ENCODE data around the gene GPC1.

GPC1 gene

DNA sequence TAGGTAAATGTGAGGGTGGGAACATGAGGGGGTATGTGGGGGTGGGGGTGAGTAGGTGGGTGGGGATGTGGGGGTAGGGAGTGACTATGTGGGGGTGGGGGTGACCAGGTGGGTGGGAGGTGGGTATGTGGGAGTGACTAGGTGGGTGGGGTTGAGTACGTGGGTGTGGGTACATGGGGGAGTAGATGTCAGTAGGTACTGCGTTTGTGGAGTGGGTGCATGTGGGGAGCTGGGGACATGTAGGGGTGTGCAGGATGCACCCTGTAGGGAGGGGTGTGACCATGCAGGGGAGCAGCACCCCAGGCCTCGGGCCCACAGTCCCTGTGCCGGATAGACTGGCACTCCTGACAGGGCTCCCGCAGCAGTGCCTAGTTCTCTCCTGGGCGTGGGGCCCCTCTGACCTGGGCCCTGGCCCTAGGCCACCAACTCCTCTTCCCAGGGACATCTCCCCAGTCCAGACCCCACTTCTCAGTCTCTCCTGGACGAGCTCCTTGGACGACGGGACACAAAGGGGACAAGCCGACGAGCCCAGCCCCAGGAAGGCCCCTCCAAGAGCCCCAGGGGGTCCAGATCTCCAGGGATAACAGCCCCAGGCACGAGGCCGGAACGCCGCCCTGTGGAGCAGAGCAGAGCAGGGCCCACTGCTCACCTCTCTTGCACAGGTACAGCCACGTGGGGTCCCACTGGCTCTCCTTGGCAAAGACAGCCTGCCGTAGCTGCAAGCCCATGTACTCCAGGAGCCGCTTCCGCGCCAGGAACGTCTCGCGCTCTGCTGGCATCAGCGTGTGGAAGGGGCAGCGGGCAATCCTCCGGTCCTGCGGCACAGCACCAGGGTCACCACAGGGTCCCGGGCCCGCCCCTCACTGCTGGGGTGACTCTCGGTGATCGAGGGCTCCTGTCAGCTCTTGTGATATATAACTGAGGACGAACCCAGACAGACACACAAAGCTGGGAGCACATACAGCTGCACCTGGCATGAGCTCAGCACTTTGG is 64.1 kb downstream of the GPC1 start:
- DNase-seq (ENCODE audit: low read depth), result no peak
- TF ChIP-seq, protein P1, sequence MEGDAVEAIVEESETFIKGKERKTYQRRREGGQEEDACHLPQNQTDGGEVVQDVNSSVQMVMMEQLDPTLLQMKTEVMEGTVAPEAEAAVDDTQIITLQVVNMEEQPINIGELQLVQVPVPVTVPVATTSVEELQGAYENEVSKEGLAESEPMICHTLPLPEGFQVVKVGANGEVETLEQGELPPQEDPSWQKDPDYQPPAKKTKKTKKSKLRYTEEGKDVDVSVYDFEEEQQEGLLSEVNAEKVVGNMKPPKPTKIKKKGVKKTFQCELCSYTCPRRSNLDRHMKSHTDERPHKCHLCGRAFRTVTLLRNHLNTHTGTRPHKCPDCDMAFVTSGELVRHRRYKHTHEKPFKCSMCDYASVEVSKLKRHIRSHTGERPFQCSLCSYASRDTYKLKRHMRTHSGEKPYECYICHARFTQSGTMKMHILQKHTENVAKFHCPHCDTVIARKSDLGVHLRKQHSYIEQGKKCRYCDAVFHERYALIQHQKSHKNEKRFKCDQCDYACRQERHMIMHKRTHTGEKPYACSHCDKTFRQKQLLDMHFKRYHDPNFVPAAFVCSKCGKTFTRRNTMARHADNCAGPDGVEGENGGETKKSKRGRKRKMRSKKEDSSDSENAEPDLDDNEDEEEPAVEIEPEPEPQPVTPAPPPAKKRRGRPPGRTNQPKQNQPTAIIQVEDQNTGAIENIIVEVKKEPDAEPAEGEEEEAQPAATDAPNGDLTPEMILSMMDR (IDR thresholded peaks at IDR 0.05; ENCODE audit: low read depth, low read length, missing control alignments), result no peak
- no peak overlapping the region for H3K4me3 ChIP-seq (ENCODE audit: low read depth, low read length)

DNA sequence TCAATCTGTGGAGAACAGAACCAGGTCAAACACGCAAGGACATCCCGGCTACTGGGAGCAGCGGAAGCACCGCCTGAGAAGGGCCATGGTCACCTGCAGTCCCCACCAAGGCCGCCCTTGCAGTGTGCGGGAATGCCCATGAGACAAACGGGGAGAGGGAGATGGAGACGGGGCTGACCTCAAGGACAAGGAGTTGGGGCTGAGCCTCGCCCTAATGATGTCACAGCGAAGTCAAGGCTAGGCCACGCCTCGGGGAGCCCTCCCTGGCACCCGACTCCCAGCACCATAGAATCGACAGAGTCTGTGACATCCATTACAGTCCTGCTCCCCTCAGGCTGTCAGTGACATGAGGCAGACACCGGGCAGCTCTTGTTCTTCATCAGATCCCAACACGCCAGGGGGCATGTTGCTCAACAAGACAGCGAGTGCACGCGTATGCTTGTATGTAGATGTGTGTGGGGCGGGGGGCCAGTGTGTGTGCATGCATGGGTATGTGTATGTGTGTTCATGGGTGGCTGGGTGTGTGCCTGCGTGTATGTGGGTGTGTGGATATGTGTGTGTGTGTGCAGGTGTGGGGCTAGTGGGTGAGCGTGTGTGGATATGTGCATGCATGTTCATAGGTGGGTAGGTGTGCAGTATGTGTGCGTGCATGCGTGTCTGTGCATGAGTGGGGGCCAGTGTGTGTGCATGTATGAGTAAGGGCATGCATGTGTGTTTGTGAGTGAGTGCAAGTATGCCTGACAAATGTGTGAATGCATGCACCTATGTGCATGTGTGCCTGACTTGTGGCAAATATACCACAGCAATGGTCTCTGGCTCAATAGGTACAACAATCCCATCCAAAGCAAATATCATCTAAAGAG is 65.3 kb downstream of the GPC1 start:
- TF ChIP-seq, protein P1 (IDR thresholded peaks at IDR 0.05; ENCODE audit: low read depth, low read length, missing control alignments), result no peak
- no peak for DNase-seq (ENCODE audit: low read depth)
- H3K4me3 ChIP-seq (ENCODE audit: low read depth, low read length), result no peak overlapping the region

DNA sequence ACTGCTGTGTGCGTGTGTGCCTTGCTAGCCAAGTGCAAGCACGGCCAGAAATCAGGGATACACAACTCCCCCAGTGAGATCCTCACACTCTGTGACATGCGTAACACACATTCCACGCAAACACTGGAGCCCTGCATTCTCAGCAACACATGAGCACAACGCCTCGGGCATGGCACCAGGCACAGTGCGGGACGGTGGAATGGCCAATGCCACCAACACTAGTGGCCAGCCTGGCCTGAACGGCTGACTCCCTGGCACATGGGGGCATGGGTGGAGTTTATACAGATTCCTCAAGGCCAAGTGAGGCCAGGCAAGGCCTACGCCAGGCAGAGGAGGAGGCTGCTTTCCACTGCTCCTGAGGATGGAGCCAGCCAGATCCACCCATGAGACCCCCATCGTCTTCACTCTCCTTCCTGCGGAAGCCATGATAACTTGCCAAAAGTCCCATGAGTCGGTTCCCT is 66.1 kb downstream of the GPC1 start:
- DNase-seq (ENCODE audit: low read depth), result no peak
- H3K4me3 ChIP-seq (ENCODE audit: low read depth, low read length), result no peak overlapping the region
- TF ChIP-seq, protein P1 (IDR thresholded peaks at IDR 0.05; ENCODE audit: low read depth, low read length, missing control alignments), result no peak

DNA sequence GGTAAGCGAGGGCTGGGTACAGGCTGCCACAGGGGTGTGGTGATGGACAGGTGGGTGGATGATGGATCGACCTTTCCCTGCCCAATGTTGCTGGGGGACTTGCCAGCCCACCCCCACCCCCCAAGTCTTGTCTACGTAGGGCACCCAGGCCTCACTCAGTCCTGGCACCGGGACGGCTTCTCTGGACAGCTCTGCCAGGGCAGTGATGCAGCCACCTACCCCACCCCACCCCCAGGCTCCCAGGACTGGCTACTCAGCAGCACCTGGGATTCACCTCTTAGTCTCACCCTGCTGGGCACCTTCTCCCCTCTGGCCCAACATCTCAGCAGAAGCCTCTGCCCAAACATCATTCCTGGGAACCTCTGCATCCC is 66.6 kb downstream of the GPC1 start:
- TF ChIP-seq, protein P1 (IDR thresholded peaks at IDR 0.05; ENCODE audit: low read depth, low read length, missing control alignments), result no peak
- no peak for DNase-seq (ENCODE audit: low read depth)
- H3K4me3 ChIP-seq (ENCODE audit: low read depth, low read length), result no peak overlapping the region

DNA sequence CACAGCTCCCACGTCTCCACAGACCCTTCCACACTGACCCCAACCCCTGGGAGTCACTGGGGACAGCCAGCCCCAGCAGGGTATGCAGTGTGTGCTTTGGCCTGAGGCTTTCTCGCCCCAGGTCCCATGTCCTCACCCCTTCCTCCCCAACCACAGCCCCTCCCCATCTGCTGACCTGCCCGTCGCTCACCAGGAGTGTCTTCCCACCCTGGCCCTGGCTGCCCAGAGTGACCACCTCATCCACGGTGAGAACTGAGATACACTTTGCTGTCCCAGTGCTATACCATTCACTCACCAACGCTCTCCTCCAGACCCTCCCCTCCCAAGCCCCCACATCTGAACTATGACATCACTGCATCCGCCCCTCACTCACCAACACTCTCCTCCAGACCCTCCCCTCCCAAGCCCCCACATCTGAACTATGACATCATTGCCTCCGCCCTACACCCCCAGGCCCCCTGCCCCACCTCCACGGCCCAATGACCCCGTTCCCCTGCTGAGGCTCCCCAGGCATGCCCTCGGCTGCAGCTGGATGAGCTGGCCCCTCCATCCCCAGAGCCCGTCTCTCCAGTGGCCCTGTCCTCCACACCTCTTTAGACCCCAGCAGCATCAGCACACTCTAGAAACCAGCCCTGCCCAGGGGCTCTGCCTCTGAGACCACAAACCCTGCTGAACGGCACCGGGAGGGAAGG is 67.1 kb downstream of the GPC1 start:
- TF ChIP-seq, protein P1 (IDR thresholded peaks at IDR 0.05; ENCODE audit: low read depth, low read length, missing control alignments), result no peak
- no peak for DNase-seq (ENCODE audit: low read depth)
- no peak overlapping the region for H3K4me3 ChIP-seq (ENCODE audit: low read depth, low read length)

GRCh38 chr2:240503375-240503774 is 67.9 kb downstream of the GPC1 start:
- H3K4me3 ChIP-seq (ENCODE audit: low read depth, low read length), result no peak overlapping the region
- no peak for DNase-seq (ENCODE audit: low read depth)
- TF ChIP-seq, protein P1 (IDR thresholded peaks at IDR 0.05; ENCODE audit: low read depth, low read length, missing control alignments), result no peak

Measured in GM12864 (cell line).